H1 (cell line): ENCODE data around the gene UBASH3A. TPM values are rescaled to one million over a fixed set of nuclear protein-coding genes. Genes with fewer than 3 reads are reported as not detected.

Experiments
- CTCF ChIA-PET: fragments of 300-600 bp; sonication (Branson Sonifier 250); formaldehyde crosslinking; loops from one replicate; lab custom pipeline; 2021; ENCODE audit not compliant: partially characterized antibody; lab: Charles Lee
- POLR2A ChIA-PET: fragments of 300-600 bp; sonication (Branson Sonifier 250); formaldehyde crosslinking; loops from one replicate; lab custom pipeline; 2021; ENCODE audit warnings: inconsistent platforms; ENCODE audit not compliant: partially characterized antibody; lab: Charles Lee
- DNase-seq, 2 experiments: peaks; one replicate each; pipeline versions ENCODE4 v3.0.0 to v3.0.0-alpha.2; 2010 to 2022; ENCODE audit warnings: low spot score in 2 of 2, low read depth in 1 of 2, mixed read lengths in 1 of 2
- FAIRE-seq: peaks from 2 replicates; lab custom pipeline; 2011; peaks lifted over from hg19 to GRCh38; lab: Jason Lieb, UNC
- H2AFZ ChIP-seq: 2 replicates; pipeline ENCODE4 v1.8.1; 2012; ENCODE audit warnings: low read length, inconsistent platforms
- H2AK5ac ChIP-seq: 2 replicates; pipeline ENCODE4 v1.6.1; 2013; ENCODE audit warnings: low read depth, low read length
- H2BK120ac ChIP-seq: replicated peaks from 2 replicates; pipeline ENCODE3; 2013; ENCODE audit warnings: low read depth, low read length, inconsistent platforms
- H2BK12ac ChIP-seq: 2 replicates; pipeline ENCODE4 v1.6.1; 2013; ENCODE audit warnings: low read depth, low read length
- H2BK15ac ChIP-seq: 2 replicates; pipeline ENCODE4 v1.6.1; 2013; ENCODE audit warnings: low read length
- H2BK20ac ChIP-seq: 2 replicates; pipeline ENCODE4 v1.6.1; 2013; ENCODE audit warnings: low read length
- H2BK5ac ChIP-seq: 2 replicates; pipeline ENCODE4 v1.6.1; 2013; ENCODE audit warnings: low read depth, low read length
- H3K14ac ChIP-seq: 2 replicates; pipeline ENCODE4 v1.6.1; 2013; ENCODE audit warnings: inconsistent platforms; ENCODE audit not compliant: insufficient read length
- H3K18ac ChIP-seq: 2 replicates; pipeline ENCODE4 v1.6.1; 2013; ENCODE audit warnings: low read length; ENCODE audit errors: extremely low read depth
- H3K23ac ChIP-seq: 2 replicates; pipeline ENCODE4 v1.6.1; 2013; ENCODE audit warnings: inconsistent platforms; ENCODE audit not compliant: insufficient read length
- H3K23me2 ChIP-seq: 2 replicates; pipeline ENCODE4 v1.6.1; 2013; ENCODE audit warnings: low read depth, low read length
- H3K27ac ChIP-seq: 2 replicates; pipeline ENCODE4 v1.6.1; 2011; ENCODE audit warnings: low read depth, low read length, inconsistent platforms
- H3K27me3 ChIP-seq, 4 experiments: replicated peaks in 1 of 4; 1 replicate in 1 of 4; 2 replicates in 3 of 4; pipeline versions ENCODE4 v1.6.1 to v1.8.1; 2011 to 2013; ENCODE audit warnings: low read length in 3 of 4, mild to moderate bottlenecking in 3 of 4, inconsistent platforms in 2 of 4, mixed read lengths in 2 of 4, moderate library complexity in 1 of 4; ENCODE audit not compliant: control insufficient read depth in 3 of 4, insufficient read depth in 3 of 4; ENCODE audit errors: extremely low read depth in 1 of 4
- H3K36me3 ChIP-seq, 4 experiments: 2 replicates each; pipeline versions ENCODE4 v1.6.1 to v1.8.1; 2011 to 2013; ENCODE audit warnings: mild to moderate bottlenecking in 4 of 4, low read length in 3 of 4, moderate library complexity in 2 of 4, control low read depth in 1 of 4, inconsistent platforms in 1 of 4; ENCODE audit not compliant: insufficient read depth in 4 of 4, control insufficient read depth in 2 of 4
- H3K4ac ChIP-seq: replicated peaks from 2 replicates; pipeline ENCODE3; 2013; ENCODE audit warnings: low read length, low read depth, mixed read lengths, inconsistent platforms; ENCODE audit not compliant: insufficient read length
- H3K4me1 ChIP-seq, 4 experiments: replicated peaks in 1 of 4; 1 replicate in 1 of 4; 2 replicates in 3 of 4; pipeline versions ENCODE4 v1.6.1 to v1.8.1; 2011 to 2013; ENCODE audit warnings: low read length in 3 of 4, inconsistent platforms in 2 of 4, mixed read lengths in 1 of 4; ENCODE audit not compliant: insufficient read depth in 4 of 4, control insufficient read depth in 3 of 4
- H3K4me2 ChIP-seq, 2 experiments: 2 replicates each; pipeline versions ENCODE4 v1.6.1 to v1.8.1; 2011 to 2013; ENCODE audit warnings: low read depth in 2 of 2, low read length in 2 of 2, control low read depth in 1 of 2, inconsistent platforms in 1 of 2, mild to moderate bottlenecking in 1 of 2; ENCODE audit not compliant: insufficient read depth in 1 of 2
- H3K4me3 ChIP-seq, 4 experiments: fragments of 200-600, 300-600 bp in 1 of 4; sonication (generic), shearing (Covaris generic), sonication (Bioruptor Twin) in 1 of 4; 2 replicates each; pipeline versions ENCODE4 v1.5.1 to v1.8.1; 2011 to 2016; ENCODE audit warnings: low read length in 4 of 4, low read depth in 3 of 4, control low read depth in 2 of 4, inconsistent platforms in 2 of 4, mild to moderate bottlenecking in 2 of 4, mixed read lengths in 1 of 4, moderate library complexity in 1 of 4; ENCODE audit not compliant: insufficient read depth in 2 of 4; ENCODE audit errors: extremely low read depth in 1 of 4
- H3K56ac ChIP-seq: replicated peaks from 2 replicates; pipeline ENCODE3; 2013; ENCODE audit warnings: low read depth, mild to moderate bottlenecking, mixed read lengths, low read length, inconsistent platforms; ENCODE audit not compliant: insufficient read length
- H3K79me1 ChIP-seq: 2 replicates; pipeline ENCODE4 v1.6.1; 2013; ENCODE audit warnings: low read depth, low read length, control low read depth
- H3K79me2 ChIP-seq, 2 experiments: 2 replicates each; pipeline versions ENCODE4 v1.6.1 to v1.8.1; 2012 to 2013; ENCODE audit warnings: low read length in 2 of 2, mild to moderate bottlenecking in 2 of 2, inconsistent platforms in 1 of 2; ENCODE audit not compliant: insufficient read depth in 2 of 2, control insufficient read depth in 1 of 2
- H3K9ac ChIP-seq, 4 experiments: replicated peaks in 1 of 4; 1 replicate in 1 of 4; 2 replicates in 3 of 4; pipeline versions ENCODE4 v1.6.1 to v1.8.1; 2011 to 2013; ENCODE audit warnings: low read depth in 3 of 4, low read length in 3 of 4, control low read depth in 2 of 4, mild to moderate bottlenecking in 2 of 4, moderate library complexity in 2 of 4, inconsistent platforms in 1 of 4; ENCODE audit errors: extremely low read depth in 1 of 4
- H3K9me3 ChIP-seq, 2 experiments: 2 replicates each; pipeline versions ENCODE4 v1.6.1 to v1.8.1; 2012 to 2013; ENCODE audit warnings: mild to moderate bottlenecking in 2 of 2, moderate library complexity in 2 of 2, control low read depth in 1 of 2, inconsistent platforms in 1 of 2, low read depth in 1 of 2, low read length in 1 of 2, mixed read lengths in 1 of 2; ENCODE audit not compliant: insufficient read depth in 2 of 2
- H4K20me1 ChIP-seq, 2 experiments: replicated peaks in 1 of 2; 2 replicates each; pipeline versions ENCODE3 to v1.8.1; 2011 to 2013; ENCODE audit warnings: inconsistent platforms in 2 of 2, low read length in 2 of 2, mild to moderate bottlenecking in 1 of 2; ENCODE audit not compliant: insufficient read depth in 2 of 2, control insufficient read depth in 1 of 2
- H4K5ac ChIP-seq: 2 replicates; pipeline ENCODE4 v1.6.1; 2013; ENCODE audit warnings: low read length, low read depth, mixed read lengths, inconsistent platforms; ENCODE audit not compliant: insufficient read length
- H4K8ac ChIP-seq: 2 replicates; pipeline ENCODE4 v1.8.0; 2013; ENCODE audit warnings: mild to moderate bottlenecking, moderate library complexity, low read length, inconsistent platforms; ENCODE audit not compliant: insufficient read depth; ENCODE audit errors: extremely low read depth
- H4K91ac ChIP-seq: replicated peaks from 2 replicates; pipeline ENCODE3; 2013; ENCODE audit warnings: low read length, mixed read lengths, inconsistent platforms; ENCODE audit not compliant: insufficient read length
- BRCA1 ChIP-seq: IDR thresholded peaks from 2 replicates; pipeline ENCODE4 v1.6.1; 2012; ENCODE audit warnings: low read depth, low read length, improper control_type of control experiment
- TAF7 ChIP-seq: optimal IDR thresholded peaks from 2 replicates; pipeline ENCODE3; 2011; ENCODE audit warnings: low read depth, mild to moderate bottlenecking, inconsistent platforms, low read length, moderate library complexity, borderline replicate concordance
- YY1 ChIP-seq: IDR thresholded peaks from 2 replicates; pipeline ENCODE4 v1.6.1; 2011; ENCODE audit warnings: low read depth, mild to moderate bottlenecking, low read length
- ZNF274 ChIP-seq: IDR thresholded peaks from 2 replicates; pipeline ENCODE4 v1.7.0; 2012; ENCODE audit warnings: low read length, borderline replicate concordance; ENCODE audit errors: extremely low read depth
- WGBS, 2 experiments: shearing (Covaris generic) in 1 of 2; methylation state at CpG; one replicate each; pipeline versions ENCODE4 v1.1.6 to v1.1.7; 2013 to 2015; ENCODE audit warnings: low lambda C conversion rate in 2 of 2, mixed read lengths in 2 of 2, inconsistent platforms in 1 of 2, low coverage in 1 of 2, missing lambda C conversion rate in 1 of 2; ENCODE audit not compliant: insufficient replicate concordance in 2 of 2, insufficient coverage in 1 of 2, insufficient read length in 1 of 2; ENCODE audit errors: extremely low coverage in 1 of 2, missing lambda C conversion rate in 1 of 2; 5-methylcytosine and 5-hydroxymethylcytosine counted together
- polyA plus RNA-seq, 7 experiments: library from polyadenylated mRNA; depleted of rRNA in 3 of 7; stranded (reverse) in 5 of 7; unstranded in 2 of 7; fragments of >200 nt in 5 of 7; fragments of 200-250 nt in 2 of 7; gene quantifications; 1 replicate in 5 of 7; 2 replicates in 1 of 7; 4 replicates in 1 of 7; pipeline versions ENCODE4 v1.2.1 to v1.2.3, GENCODE V29; 2011 to 2013; ENCODE audit warnings: missing spikeins in 2 of 7, mixed read lengths in 2 of 7
- total RNA-seq: library from RNA; stranded (reverse); fragmentation: NEBNext Ultra II Directional; extraction: Animal tissue kit (Norgen Biotek cat#: 25700); gene quantifications from 2 replicates; pipeline ENCODE4 v1.2.1, GENCODE V29; 2021

The UBASH3A gene
- total and polyA plus RNA-seq, 2 of the 8 experiments (the other 6 are each of a cell fraction or from before 2014, with no cell fraction given): not detected

- Histone ChIP-seq H3K18ac (no peak overlapping the region), H2BK120ac (no peak overlapping the region), H4K5ac (no peak overlapping the region), H3K27me3 (no peaks in the 10 kb centered on the region; a peak in 1 of 7 replicates), H4K20me1 (no peaks in the 10 kb centered on the region), H3K79me2 (no peaks in the 10 kb centered on the region), H4K91ac (no peak overlapping the region), H2BK15ac (no peak overlapping the region), H3K79me1 (no peaks in the 10 kb centered on the region), H4K8ac (no peak overlapping the region; the same call in 1 of the 2 replicates), H3K36me3 (no peaks in the 10 kb centered on the region), H3K27ac (no peak overlapping the region), H3K23ac (no peak overlapping the region), H3K9me3 (no peaks in the 10 kb centered on the region), H3K14ac (no peak overlapping the region), H2BK12ac (no peak overlapping the region), H2AFZ (no peak overlapping the region), H2AK5ac (no peak overlapping the region), H3K56ac (no peak overlapping the region), H3K4ac (no peak overlapping the region), H3K4me2 (no peak overlapping the region), H2BK20ac (no peak overlapping the region), H3K9ac (no peak overlapping the region), H3K4me1 (no peaks in the 10 kb centered on the region), H3K23me2 (peaks cover 3% of the 10 kb centered on the region; the same call in 1 of the 2 replicates), H2BK5ac (no peak overlapping the region), H3K4me3 (no peak overlapping the region)
- no peak for TF ChIP-seq ZNF274
- no peak for TF ChIP-seq YY1
- TF ChIP-seq TAF7: no peak
- TF ChIP-seq BRCA1: peak; percentile 56; the same call in 1 of the 2 replicates
- no peak for DNase-seq
- ChIA-PET POLR2A (no interaction called here), CTCF (interaction anchor here (1.2 kb wide), 1 partner anchor 11 kb away, joined by 3 read pairs; no protein-coding TSS in a partner anchor)
- FAIRE-seq: no peak
- WGBS, 2 experiments: 58% methylated on average over 2 of the region's 2 CpGs; no CpG with 5 or more reads in 1 of the 2 experiments
These were observed 85.4 kb downstream of the UBASH3A start for GRCh38 chr21:42489006-42489563.
